HEK293T (cell line): Measurements from ENCODE around the gene PDIK1L.

Experiments used
- ARNT ChIP-seq: fragments of 450-650 bp; IDR thresholded peaks from 2 replicates; pipeline ENCODE4 v1.6.1; 2017; ENCODE audit warnings: mild to moderate bottlenecking
- BHLHE40 ChIP-seq: fragments of 450-650 bp; IDR thresholded peaks from 2 replicates; pipeline ENCODE4 v1.6.1; 2016; ENCODE audit warnings: mild to moderate bottlenecking, moderate library complexity, borderline replicate concordance
- CTBP1 ChIP-seq: fragments of 450-650 bp; IDR thresholded peaks from 2 replicates; pipeline ENCODE4 v1.6.1; 2016; ENCODE audit warnings: borderline replicate concordance
- FOXA1 ChIP-seq: fragments of 450-650 bp; IDR thresholded peaks from 2 replicates; pipeline ENCODE4 v1.6.1; 2016; ENCODE audit warnings: mild to moderate bottlenecking
- FOXK2 ChIP-seq: fragments of 450-650 bp; IDR thresholded peaks from 2 replicates; pipeline ENCODE4 v1.6.1; 2016; ENCODE audit warnings: mild to moderate bottlenecking
- NFRKB ChIP-seq: fragments of 450-650 bp; IDR thresholded peaks from 2 replicates; pipeline ENCODE4 v1.6.1; 2016; ENCODE audit warnings: mild to moderate bottlenecking, moderate library complexity
- SP1 ChIP-seq: fragments of 450-650 bp; IDR thresholded peaks from 2 replicates; pipeline ENCODE4 v1.6.1; 2017
- SUZ12 ChIP-seq: fragments of 450-650 bp; IDR thresholded peaks from 2 replicates; pipeline ENCODE4 v1.6.1; 2016; ENCODE audit warnings: mild to moderate bottlenecking
- TARDBP ChIP-seq: fragments of 450-650 bp; IDR thresholded peaks from 2 replicates; pipeline ENCODE4 v1.6.1; 2016
- ZNF384 ChIP-seq: fragments of 450-650 bp; IDR thresholded peaks from 2 replicates; pipeline ENCODE4 v1.6.1; 2016
- TF ChIP-seq, protein P1 (sequence below): fragments of 450-650 bp; IDR thresholded peaks from 2 replicates; pipeline ENCODE4 v1.6.1; 2016

DNA sequence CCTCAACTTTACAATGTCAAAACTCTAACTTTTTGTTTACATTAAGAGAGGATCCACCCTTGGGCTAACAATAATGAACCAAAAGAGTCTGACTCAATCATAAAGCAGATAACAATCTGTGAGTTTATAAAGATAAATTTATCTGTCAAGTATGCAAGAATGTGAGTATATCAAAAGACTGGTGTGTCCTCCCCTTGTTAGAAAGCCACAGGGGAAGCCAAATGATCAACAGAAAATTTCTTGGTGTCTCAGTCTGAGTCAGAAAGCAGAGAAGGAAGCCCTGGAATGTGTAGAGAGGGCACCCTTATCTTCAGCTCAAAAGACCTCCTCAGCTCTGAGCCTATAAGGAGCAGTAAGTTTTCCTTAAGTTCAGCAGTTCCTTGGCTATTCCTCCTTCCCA, 13.9 kb upstream of the PDIK1L start:
- TF ChIP-seq SP1 (no peak), NFRKB (no peak), TARDBP (no peak), CTBP1 (no peak), FOXA1 (no peak), SUZ12 (no peak), ZNF384 (no peak), ARNT (no peak), BHLHE40 (no peak), FOXK2 (no peak)
- TF ChIP-seq, protein P1, sequence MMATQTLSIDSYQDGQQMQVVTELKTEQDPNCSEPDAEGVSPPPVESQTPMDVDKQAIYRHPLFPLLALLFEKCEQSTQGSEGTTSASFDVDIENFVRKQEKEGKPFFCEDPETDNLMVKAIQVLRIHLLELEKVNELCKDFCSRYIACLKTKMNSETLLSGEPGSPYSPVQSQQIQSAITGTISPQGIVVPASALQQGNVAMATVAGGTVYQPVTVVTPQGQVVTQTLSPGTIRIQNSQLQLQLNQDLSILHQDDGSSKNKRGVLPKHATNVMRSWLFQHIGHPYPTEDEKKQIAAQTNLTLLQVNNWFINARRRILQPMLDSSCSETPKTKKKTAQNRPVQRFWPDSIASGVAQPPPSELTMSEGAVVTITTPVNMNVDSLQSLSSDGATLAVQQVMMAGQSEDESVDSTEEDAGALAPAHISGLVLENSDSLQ: no peak
